Cardiac ventricle fibroblast (primary cell): ENCODE results near the gene WDR36. TPM values are rescaled to one million over a fixed set of nuclear protein-coding genes. Genes with fewer than 3 reads are reported as not detected.

Experiments
- total RNA-seq: library from RNA; depleted of rRNA; stranded (reverse); fragments of >200 nt; gene quantifications from 2 replicates; pipeline ENCODE4 v1.2.3, GENCODE V29; 2015

WDR36 gene
- total RNA-seq: 21.0 and 25.6 TPM in 2 replicates

GRCh38 chr5:111092062-111092853, at the start of gene WDR36:
Gene WDR36, plus strand, starts transcription at chr5:111092348. Its CDS starts 109 bp downstream, at chr5:111092457.

GRCh38 chr5:111071413-111071812, 20.7 kb upstream of the WDR36 start, which contains the start of gene TSLP:
Gene TSLP, plus strand, starts transcription at chr5:111071713. Its CDS starts 178 bp downstream, at chr5:111071891.

Other genes with a start within 250 kb of the WDR36 start
- 0.24 and 0.94 TPM in 2 replicates for gene TSLP, start 20.6 kb upstream of the WDR36 start, total RNA-seq
- gene CAMK4, start 132.0 kb downstream of the WDR36 start, total RNA-seq: 0.44 and 0.94 TPM in 2 replicates